ENCODE data around the gene GATC.
"Not testable (repeated sequence)": the region's sequence is repeated elsewhere in the genome, so short reads cannot be mapped to it uniquely, and the experiment has no call there.

The GATC gene

DNA sequence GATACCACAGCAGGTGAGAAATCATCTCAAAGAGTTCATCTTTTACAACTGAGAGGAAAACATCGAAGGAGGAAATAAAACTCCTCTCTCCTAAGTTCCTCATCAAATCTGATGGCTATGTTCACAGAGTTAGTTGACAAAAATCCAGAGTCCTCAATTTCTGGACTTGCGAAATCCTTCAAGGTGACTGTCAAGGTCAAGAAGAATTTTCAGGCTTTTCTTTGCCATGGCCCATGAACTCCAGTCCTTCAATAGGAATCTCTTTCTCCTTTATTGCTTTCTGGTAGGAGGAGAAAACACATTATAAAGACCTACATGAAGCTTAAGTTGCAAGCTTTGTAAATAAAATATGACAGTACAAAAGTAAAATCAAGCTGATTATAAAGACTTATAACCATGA, 1.6 kb upstream of the GATC start:
- peaks cover 14% of the 10 kb centered on the region for H3K4me1 ChIP-seq (ENCODE audit: insufficient read depth, poor library complexity, severe bottlenecking)
- DNase-seq (ENCODE audit: low spot score) = no peak
- H3K27me3 ChIP-seq (ENCODE audit: insufficient read depth, poor library complexity, severe bottlenecking) = no peaks in the 10 kb centered on the region
- peaks cover 68% of the 10 kb centered on the region for H3K36me3 ChIP-seq (ENCODE audit: low read depth)
- TF ChIP-seq CTCF (IDR thresholded peaks at IDR 0.05; ENCODE audit: poor library complexity, severe bottlenecking) = no peak
- H3K4me3 ChIP-seq (ENCODE audit: severe bottlenecking) = no peak overlapping the region
- no peak for ATAC-seq (ENCODE audit: low read depth)
- H3K27ac ChIP-seq (ENCODE audit: poor library complexity, severe bottlenecking) = no peak overlapping the region
- no peaks in the 10 kb centered on the region for H3K9me3 ChIP-seq (ENCODE audit: severe bottlenecking)

GRCh38 chr12:120446844-120447178, 567 bp downstream of the GATC start:
- H3K36me3 ChIP-seq (ENCODE audit: low read depth) = peaks cover 68% of the 10 kb centered on the region

DNA sequence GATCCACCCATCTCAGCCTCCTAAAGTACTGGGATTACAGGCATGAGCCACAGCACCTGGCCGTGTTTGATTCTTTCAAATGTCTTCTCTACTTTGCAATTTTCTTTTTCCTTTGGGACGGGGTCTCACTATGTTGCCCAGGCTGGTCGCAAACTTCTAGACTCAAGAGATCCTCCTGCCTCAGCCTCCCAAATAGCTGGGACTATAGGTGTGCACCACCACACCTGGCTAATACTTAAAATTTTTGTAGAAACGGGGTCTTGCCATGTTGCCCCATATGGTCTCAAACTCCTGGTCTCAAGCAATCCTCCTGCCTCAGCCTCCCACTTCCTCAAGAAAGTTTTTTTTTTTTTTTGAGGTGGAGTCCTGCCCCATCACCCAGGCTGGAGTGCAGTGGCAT, 1.7 kb downstream of the GATC start:
- no peak for DNase-seq (ENCODE audit: low spot score)
- H3K27ac ChIP-seq (ENCODE audit: poor library complexity, severe bottlenecking) = no peak overlapping the region
- peaks cover 14% of the 10 kb centered on the region for H3K4me1 ChIP-seq (ENCODE audit: insufficient read depth, poor library complexity, severe bottlenecking)
- no peaks in the 10 kb centered on the region for H3K27me3 ChIP-seq (ENCODE audit: insufficient read depth, poor library complexity, severe bottlenecking)
- no peaks in the 10 kb centered on the region for H3K9me3 ChIP-seq (ENCODE audit: severe bottlenecking)
- ATAC-seq (ENCODE audit: low read depth) = no peak
- TF ChIP-seq CTCF (IDR thresholded peaks at IDR 0.05; ENCODE audit: poor library complexity, severe bottlenecking) = no peak
- no peak overlapping the region for H3K4me3 ChIP-seq (ENCODE audit: severe bottlenecking)
- peaks cover 69% of the 10 kb centered on the region for H3K36me3 ChIP-seq (ENCODE audit: low read depth)

More at GRCh38 chr12:120446844-120447178, 567 bp downstream of the GATC start:
- H3K27ac ChIP-seq (ENCODE audit: poor library complexity, severe bottlenecking) = peak overlapping the region; percentile 62
- DNase-seq (ENCODE audit: low spot score); H3K27me3 ChIP-seq (ENCODE audit: insufficient read depth, poor library complexity, severe bottlenecking); H3K9me3 ChIP-seq (ENCODE audit: severe bottlenecking); ATAC-seq (ENCODE audit: low read depth): not testable (repeated sequence)
- H3K4me3 ChIP-seq (ENCODE audit: severe bottlenecking) = peak overlapping the region; percentile 65
- peaks cover 14% of the 10 kb centered on the region for H3K4me1 ChIP-seq (ENCODE audit: insufficient read depth, poor library complexity, severe bottlenecking)

DNA sequence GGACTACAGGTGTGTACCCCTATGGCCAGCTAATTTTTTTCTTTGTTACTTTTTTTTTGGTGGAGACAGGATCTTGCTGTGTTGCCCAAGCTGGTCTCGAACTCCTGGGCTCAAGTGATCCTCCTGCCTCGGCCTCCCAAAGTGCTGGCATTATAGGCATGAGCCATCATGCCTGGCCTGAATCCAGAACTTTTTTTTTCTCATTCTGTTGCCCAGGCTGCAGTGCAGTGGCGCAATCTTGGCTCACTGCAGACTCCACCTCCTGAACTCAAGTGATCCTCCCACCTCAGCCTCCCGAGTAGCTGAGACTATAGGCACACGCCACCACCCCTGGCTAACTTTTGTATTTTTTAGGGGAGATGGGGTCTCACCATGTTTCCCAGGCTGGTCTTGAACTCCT, 6.3 kb downstream of the GATC start:
- ATAC-seq (ENCODE audit: low read depth); H3K4me1 ChIP-seq (ENCODE audit: insufficient read depth, poor library complexity, severe bottlenecking); DNase-seq (ENCODE audit: low spot score); H3K4me3 ChIP-seq (ENCODE audit: severe bottlenecking); H3K27ac ChIP-seq (ENCODE audit: poor library complexity, severe bottlenecking); H3K9me3 ChIP-seq (ENCODE audit: severe bottlenecking); H3K27me3 ChIP-seq (ENCODE audit: insufficient read depth, poor library complexity, severe bottlenecking): not testable (repeated sequence)
- H3K36me3 ChIP-seq (ENCODE audit: low read depth) = peaks cover 88% of the 10 kb centered on the region

DNA sequence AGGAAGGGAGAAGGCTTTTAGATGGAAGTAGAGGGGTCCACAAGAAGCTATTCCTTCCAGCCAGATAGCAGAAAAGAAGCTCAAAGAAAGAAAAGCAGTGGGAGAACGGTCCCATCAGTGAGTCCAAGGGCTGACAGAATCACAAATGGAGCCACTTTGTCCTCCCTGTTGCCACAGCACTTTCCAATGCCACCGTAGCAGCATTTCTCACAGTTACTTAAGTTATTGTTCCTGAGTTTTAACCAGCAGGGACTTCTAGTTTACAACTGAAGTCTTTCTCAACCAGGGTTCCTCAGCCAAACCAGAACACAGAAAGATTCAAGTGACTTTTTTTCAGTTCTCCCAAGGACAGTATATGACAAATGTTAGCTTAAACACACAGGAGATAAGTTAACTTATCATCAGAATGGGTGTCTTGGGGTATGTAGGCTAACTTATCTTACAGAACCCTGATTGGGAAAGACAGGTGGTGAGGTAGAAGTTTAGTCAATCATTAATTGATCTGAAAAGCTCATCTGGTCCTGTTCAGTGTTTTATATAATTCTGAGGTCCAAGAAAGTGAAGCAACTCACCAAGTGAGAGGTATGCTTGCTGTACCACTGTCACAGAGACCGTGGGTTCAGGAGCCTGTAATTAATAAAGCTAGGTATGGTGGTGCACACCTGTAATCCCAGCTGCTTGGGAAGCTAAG, 7.0 kb downstream of the GATC start:
- Histone ChIP-seq H3K27ac (ENCODE audit: poor library complexity, severe bottlenecking) (no peak overlapping the region), H3K4me1 (ENCODE audit: insufficient read depth, poor library complexity, severe bottlenecking) (no peaks in the 10 kb centered on the region), H3K27me3 (ENCODE audit: insufficient read depth, poor library complexity, severe bottlenecking) (no peaks in the 10 kb centered on the region), H3K9me3 (ENCODE audit: severe bottlenecking) (no peaks in the 10 kb centered on the region), H3K36me3 (ENCODE audit: low read depth) (peaks cover 87% of the 10 kb centered on the region), H3K4me3 (ENCODE audit: severe bottlenecking) (no peak overlapping the region)
- DNase-seq (ENCODE audit: low spot score) (no peak), ATAC-seq (ENCODE audit: low read depth) (no peak)
- TF ChIP-seq CTCF (IDR thresholded peaks at IDR 0.05; ENCODE audit: poor library complexity, severe bottlenecking) = no peak

GRCh38 chr12:120453977-120454376, 7.7 kb downstream of the GATC start:
- no peak overlapping the region for H3K27ac ChIP-seq (ENCODE audit: poor library complexity, severe bottlenecking)
- ATAC-seq (ENCODE audit: low read depth) = peak; percentile 67
- DNase-seq (ENCODE audit: low spot score) = no peak
- H3K36me3 ChIP-seq (ENCODE audit: low read depth) = peaks cover 90% of the 10 kb centered on the region
- peak; percentile 73 for TF ChIP-seq CTCF (IDR thresholded peaks at IDR 0.05; ENCODE audit: poor library complexity, severe bottlenecking)
- no peaks in the 10 kb centered on the region for H3K9me3 ChIP-seq (ENCODE audit: severe bottlenecking)
- H3K4me3 ChIP-seq (ENCODE audit: severe bottlenecking) = no peak overlapping the region
- H3K4me1 ChIP-seq (ENCODE audit: insufficient read depth, poor library complexity, severe bottlenecking) = no peaks in the 10 kb centered on the region
- no peaks in the 10 kb centered on the region for H3K27me3 ChIP-seq (ENCODE audit: insufficient read depth, poor library complexity, severe bottlenecking)
